Measurements from ENCODE around the gene ZBTB24. TPM values are rescaled to one million over a fixed set of nuclear protein-coding genes. Genes with fewer than 3 reads are reported as not detected.
A peak's percentile ranks its signal among the peaks of the same experiment; 100 is the strongest.

The ZBTB24 gene
- total RNA-seq, 1 experiment from 2014 or later = 21.5 TPM

DNA sequence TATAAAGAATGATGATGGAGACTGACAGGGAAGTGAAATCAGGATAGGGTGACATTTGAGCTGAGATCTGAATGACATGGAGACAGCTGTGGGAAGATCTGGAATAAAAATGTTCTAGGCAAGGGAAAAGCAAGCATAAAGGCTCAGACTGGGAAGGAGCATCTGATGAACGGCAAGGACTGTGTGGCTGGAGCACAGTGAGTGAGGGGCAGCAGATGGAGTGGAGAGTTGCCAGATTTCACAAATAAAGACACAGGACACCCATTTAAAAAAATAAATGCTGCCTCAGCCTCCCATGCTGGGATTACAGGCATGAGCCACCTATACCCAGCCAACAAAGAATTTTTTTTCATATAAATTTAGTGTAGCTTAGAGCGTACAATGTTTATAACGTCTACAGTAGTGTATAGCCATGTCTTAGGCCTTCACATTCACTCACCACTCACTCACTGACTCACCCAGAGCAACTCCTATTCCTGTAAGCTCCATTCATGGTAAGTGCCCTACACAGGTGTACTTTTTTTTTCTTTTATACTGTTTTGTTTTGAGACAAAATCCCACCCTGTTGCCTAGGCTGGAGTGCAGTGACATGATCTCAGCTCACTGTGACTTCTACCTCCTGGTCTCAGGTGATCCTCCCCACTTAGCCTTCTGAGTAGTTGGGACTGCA lies 2.4 kb upstream of the ZBTB24 start:
- TF ChIP-seq TCF7L2 (IDR thresholded peaks at IDR 0.05; ENCODE audit: low read depth, low read length) (no peak), POLR2AphosphoS5 (IDR thresholded peaks at IDR 0.05; ENCODE audit: low read depth, low read length) (no peak), CTCF (IDR thresholded peaks at IDR 0.05) (no peak), SIN3A (IDR thresholded peaks at IDR 0.05; ENCODE audit: borderline replicate concordance, insufficient read depth, low read depth, low read length) (no peak)
- TF ChIP-seq, protein P1, sequence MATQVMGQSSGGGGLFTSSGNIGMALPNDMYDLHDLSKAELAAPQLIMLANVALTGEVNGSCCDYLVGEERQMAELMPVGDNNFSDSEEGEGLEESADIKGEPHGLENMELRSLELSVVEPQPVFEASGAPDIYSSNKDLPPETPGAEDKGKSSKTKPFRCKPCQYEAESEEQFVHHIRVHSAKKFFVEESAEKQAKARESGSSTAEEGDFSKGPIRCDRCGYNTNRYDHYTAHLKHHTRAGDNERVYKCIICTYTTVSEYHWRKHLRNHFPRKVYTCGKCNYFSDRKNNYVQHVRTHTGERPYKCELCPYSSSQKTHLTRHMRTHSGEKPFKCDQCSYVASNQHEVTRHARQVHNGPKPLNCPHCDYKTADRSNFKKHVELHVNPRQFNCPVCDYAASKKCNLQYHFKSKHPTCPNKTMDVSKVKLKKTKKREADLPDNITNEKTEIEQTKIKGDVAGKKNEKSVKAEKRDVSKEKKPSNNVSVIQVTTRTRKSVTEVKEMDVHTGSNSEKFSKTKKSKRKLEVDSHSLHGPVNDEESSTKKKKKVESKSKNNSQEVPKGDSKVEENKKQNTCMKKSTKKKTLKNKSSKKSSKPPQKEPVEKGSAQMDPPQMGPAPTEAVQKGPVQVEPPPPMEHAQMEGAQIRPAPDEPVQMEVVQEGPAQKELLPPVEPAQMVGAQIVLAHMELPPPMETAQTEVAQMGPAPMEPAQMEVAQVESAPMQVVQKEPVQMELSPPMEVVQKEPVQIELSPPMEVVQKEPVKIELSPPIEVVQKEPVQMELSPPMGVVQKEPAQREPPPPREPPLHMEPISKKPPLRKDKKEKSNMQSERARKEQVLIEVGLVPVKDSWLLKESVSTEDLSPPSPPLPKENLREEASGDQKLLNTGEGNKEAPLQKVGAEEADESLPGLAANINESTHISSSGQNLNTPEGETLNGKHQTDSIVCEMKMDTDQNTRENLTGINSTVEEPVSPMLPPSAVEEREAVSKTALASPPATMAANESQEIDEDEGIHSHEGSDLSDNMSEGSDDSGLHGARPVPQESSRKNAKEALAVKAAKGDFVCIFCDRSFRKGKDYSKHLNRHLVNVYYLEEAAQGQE (IDR thresholded peaks at IDR 0.05; ENCODE audit: insufficient read depth in 1 of 2, low read depth in 2 of 2, low read length in 1 of 2) = no peak
- POLR2A ChIA-PET = no interaction called here
- H3K27me3 ChIP-seq (ENCODE audit: control insufficient read depth, insufficient read depth, low read length) = no peaks in the 10 kb centered on the region; the same call in 1 of the 2 replicates
- BruUV-seq (replicated peaks) = no TSS peak
- H3K4me1 ChIP-seq (ENCODE audit: control insufficient read depth, insufficient read depth, low read length) = peaks cover 20% of the 10 kb centered on the region
- H3K9me3 ChIP-seq (ENCODE audit: control insufficient read depth, insufficient read depth, low read depth, low read length) = no peaks in the 10 kb centered on the region
- ATAC-seq (no peak), DNase-seq (ENCODE audit: low read depth, low spot score) (no peak)
- no peak overlapping the region for H3K27ac ChIP-seq (ENCODE audit: low read length)
- intact Hi-C loops (cut with micrococcal nuclease; ENCODE audit: unreplicated experiment) (no loop called here), in situ Hi-C loops (cut with HindIII; ENCODE audit: low pct_unique_long_range_greater_than_20kb, low sequenced_read_pairs) (no loop called here)
- H3K36me3 ChIP-seq (ENCODE audit: control insufficient read depth, insufficient read depth, low read length) = peaks cover 5% of the 10 kb centered on the region
- H3K4me3 ChIP-seq (ENCODE audit: low read depth in 2 of 2, low read length in 2 of 2) = no peak overlapping the region
- CTCF ChIA-PET = no interaction called here

- Histone ChIP-seq H3K4me3 (ENCODE audit: low read depth in 2 of 2, low read length in 2 of 2) (peak overlapping the region; percentile 48 to 71), H3K27ac (ENCODE audit: low read length) (peak overlapping the region; percentile 69), H3K9me3 (ENCODE audit: control insufficient read depth, insufficient read depth, low read depth, low read length) (no peaks in the 10 kb centered on the region), H3K4me1 (ENCODE audit: control insufficient read depth, insufficient read depth, low read length) (peaks cover 30% of the 10 kb centered on the region), H3K27me3 (ENCODE audit: control insufficient read depth, insufficient read depth, low read length) (no peaks in the 10 kb centered on the region; the same call in 1 of the 2 replicates), H3K36me3 (ENCODE audit: control insufficient read depth, insufficient read depth, low read length) (peaks cover 14% of the 10 kb centered on the region)
- intact Hi-C loops (cut with micrococcal nuclease; ENCODE audit: unreplicated experiment) (no loop called here), in situ Hi-C loops (cut with HindIII; ENCODE audit: low pct_unique_long_range_greater_than_20kb, low sequenced_read_pairs) (no loop called here)
- ChIA-PET CTCF (no interaction called here), POLR2A (no interaction called here)
- no TSS peak for BruUV-seq (replicated peaks)
- TF ChIP-seq TCF7L2 (IDR thresholded peaks at IDR 0.05; ENCODE audit: low read depth, low read length) = no peak
- DNase-seq (ENCODE audit: low read depth, low spot score) = no peak
- no peak for ATAC-seq
Measured at GRCh38 chr6:109484122-109484521, 1.1 kb upstream of the ZBTB24 start.

GRCh38 chr6:109483735-109484057 lies 677 bp upstream of the ZBTB24 start:
- no peak for TF ChIP-seq SIN3A (IDR thresholded peaks at IDR 0.05; ENCODE audit: borderline replicate concordance, insufficient read depth, low read depth, low read length)
- TF ChIP-seq POLR2AphosphoS5 (IDR thresholded peaks at IDR 0.05; ENCODE audit: low read depth, low read length) = no peak
- TF ChIP-seq CTCF (IDR thresholded peaks at IDR 0.05) = no peak
- TF ChIP-seq TCF7L2 (IDR thresholded peaks at IDR 0.05; ENCODE audit: low read depth, low read length) = no peak
- TF ChIP-seq, protein P1 (IDR thresholded peaks at IDR 0.05; ENCODE audit: insufficient read depth in 1 of 2, low read depth in 2 of 2, low read length in 1 of 2) = no peak
- H3K27ac ChIP-seq (ENCODE audit: low read length) = peak overlapping the region; percentile 69
- peaks cover 34% of the 10 kb centered on the region for H3K4me1 ChIP-seq (ENCODE audit: control insufficient read depth, insufficient read depth, low read length)
- H3K4me3 ChIP-seq (ENCODE audit: low read depth in 2 of 2, low read length in 2 of 2) = peak overlapping the region; percentile 48 to 71
- intact Hi-C loops (cut with micrococcal nuclease; ENCODE audit: unreplicated experiment) = no loop called here
- POLR2A ChIA-PET = no interaction called here
- no peaks in the 10 kb centered on the region; the same call in 1 of the 2 replicates for H3K27me3 ChIP-seq (ENCODE audit: control insufficient read depth, insufficient read depth, low read length)
- H3K36me3 ChIP-seq (ENCODE audit: control insufficient read depth, insufficient read depth, low read length) = peaks cover 18% of the 10 kb centered on the region
- BruUV-seq (replicated peaks) = no TSS peak
- CTCF ChIA-PET = no interaction called here
- no peak for DNase-seq (ENCODE audit: low read depth, low spot score)
- peak; percentile 1; the same call in 1 of the 2 replicates for ATAC-seq
- no peaks in the 10 kb centered on the region for H3K9me3 ChIP-seq (ENCODE audit: control insufficient read depth, insufficient read depth, low read depth, low read length)
- in situ Hi-C loops (cut with HindIII; ENCODE audit: low pct_unique_long_range_greater_than_20kb, low sequenced_read_pairs) = no loop called here

All from Panc1 (cell line).